Astrocyte (in vitro differentiated cells and primary cell): Measurements from ENCODE around the gene GNB1L. TPM values are rescaled to one million over a fixed set of nuclear protein-coding genes. Genes with fewer than 3 reads are reported as not detected.

Source experiments
- DNase-seq: peaks from one replicate; pipeline ENCODE4 v3.0.0-alpha.2; 2010; ENCODE audit warnings: low read depth
- FAIRE-seq: peaks from 2 replicates; lab custom pipeline; 2011; peaks lifted over from hg19 to GRCh38; lab: Jason Lieb, UNC
- H2AFZ ChIP-seq: 2 replicates; pipeline ENCODE4 v1.6.0; 2012; ENCODE audit warnings: low read depth, low read length, inconsistent platforms
- H3K27ac ChIP-seq: 2 replicates; pipeline ENCODE4 v1.5.1; 2011; ENCODE audit warnings: low read depth, low read length, inconsistent platforms
- H3K27me3 ChIP-seq: 2 replicates; pipeline ENCODE4 v1.6.0; 2011; ENCODE audit warnings: low read length, inconsistent platforms; ENCODE audit not compliant: insufficient read depth
- H3K36me3 ChIP-seq: 2 replicates; pipeline ENCODE4 v1.5.1; 2011; ENCODE audit warnings: low read length, inconsistent platforms; ENCODE audit not compliant: insufficient read depth
- H3K4me1 ChIP-seq: 2 replicates; pipeline ENCODE4 v1.5.1; 2011; ENCODE audit warnings: low read length, inconsistent platforms; ENCODE audit not compliant: insufficient read depth
- H3K4me2 ChIP-seq: 2 replicates; pipeline ENCODE4 v1.6.0; 2012; ENCODE audit warnings: low read length, inconsistent platforms
- H3K4me3 ChIP-seq: 2 replicates; pipeline ENCODE4 v1.5.1; 2011; ENCODE audit warnings: low read depth, mild to moderate bottlenecking, low read length, inconsistent platforms; ENCODE audit not compliant: insufficient read depth
- H3K79me2 ChIP-seq: 2 replicates; pipeline ENCODE4 v1.6.0; 2012; ENCODE audit warnings: mild to moderate bottlenecking, low read length, inconsistent platforms; ENCODE audit not compliant: insufficient read depth
- H3K9ac ChIP-seq: 2 replicates; pipeline ENCODE4 v1.6.0; 2012; ENCODE audit warnings: mild to moderate bottlenecking, low read length, inconsistent platforms
- H3K9me3 ChIP-seq: 2 replicates; pipeline ENCODE4 v1.5.1; 2012; ENCODE audit warnings: low read depth, mild to moderate bottlenecking, low read length, inconsistent platforms; ENCODE audit not compliant: insufficient read depth
- H4K20me1 ChIP-seq: 2 replicates; pipeline ENCODE4 v1.6.0; 2012; ENCODE audit warnings: low read length, inconsistent platforms; ENCODE audit not compliant: insufficient read depth
- H3K27ac Mint-ChIP-seq: one replicate; pipeline ENCODE4 v1.8.0; 2021; ENCODE audit warnings: mild to moderate bottlenecking, mixed read lengths; ENCODE audit not compliant: unreplicated experiment
- H3K27me3 Mint-ChIP-seq: one replicate; pipeline ENCODE4 v1.8.0; 2021; ENCODE audit warnings: low read depth, mixed read lengths; ENCODE audit not compliant: unreplicated experiment
- H3K36me3 Mint-ChIP-seq: one replicate; pipeline ENCODE4 v1.8.0; 2021; ENCODE audit warnings: low read depth, mixed read lengths; ENCODE audit not compliant: unreplicated experiment
- H3K4me1 Mint-ChIP-seq: one replicate; pipeline ENCODE4 v1.8.0; 2021; ENCODE audit warnings: low read depth, mixed read lengths; ENCODE audit not compliant: unreplicated experiment
- H3K4me3 Mint-ChIP-seq: one replicate; pipeline ENCODE4 v1.8.0; 2021; ENCODE audit warnings: mild to moderate bottlenecking, moderate library complexity, mixed read lengths; ENCODE audit not compliant: unreplicated experiment
- H3K9me3 Mint-ChIP-seq: one replicate; pipeline ENCODE4 v1.8.0; 2021; ENCODE audit warnings: mild to moderate bottlenecking, mixed read lengths; ENCODE audit not compliant: unreplicated experiment
- CTCF ChIP-seq: IDR thresholded peaks from 2 replicates; pipeline ENCODE4 v1.5.1; 2011; ENCODE audit warnings: low read depth, mild to moderate bottlenecking, inconsistent platforms, low read length, moderate library complexity; ENCODE audit not compliant: insufficient read depth
- EZH2 ChIP-seq: IDR thresholded peaks from 2 replicates; pipeline ENCODE4 v1.6.1; 2012; ENCODE audit warnings: mild to moderate bottlenecking, low read length, inconsistent platforms; ENCODE audit not compliant: insufficient read depth
- total RNA-seq: library from RNA; stranded (reverse); gene quantifications from 2 replicates; pipeline ENCODE4 v1.2.1, GENCODE V29; 2021

GNB1L gene
- total RNA-seq, 1 donor from 2014 or later, result 14.3 TPM

GRCh38 chr22:19755145-19755710 is 99.4 kb downstream of the GNB1L start:
- Histone ChIP-seq H3K9me3 (no peaks in the 10 kb centered on the region), H3K9ac (no peak overlapping the region), H3K4me3 (no peak overlapping the region), H3K4me2 (peak overlapping the region; percentile 30), H4K20me1 (peaks cover 19% of the 10 kb centered on the region), H2AFZ (no peak overlapping the region), H3K79me2 (no peaks in the 10 kb centered on the region), H3K36me3 (no peaks in the 10 kb centered on the region), H3K27ac (no peak overlapping the region), H3K27me3 (peaks cover 70% of the 10 kb centered on the region), H3K4me1 (peaks cover 14% of the 10 kb centered on the region)
- H3K27ac Mint-ChIP-seq, result no peak overlapping the region
- H3K27me3 Mint-ChIP-seq, result peaks cover 59% of the 10 kb centered on the region
- no peak overlapping the region for H3K4me3 Mint-ChIP-seq
- H3K4me1 Mint-ChIP-seq, result peaks cover 5% of the 10 kb centered on the region
- peaks cover 2% of the 10 kb centered on the region for H3K36me3 Mint-ChIP-seq
- TF ChIP-seq CTCF, result no peak
- TF ChIP-seq EZH2, result peak; percentile 97
- FAIRE-seq (no peak), DNase-seq (no peak)
- peaks cover 6% of the 10 kb centered on the region for H3K9me3 Mint-ChIP-seq

GRCh38 chr22:19754701-19755144 is 100.0 kb downstream of the GNB1L start:
- H3K4me3 Mint-ChIP-seq, result no peak overlapping the region

More at GRCh38 chr22:19754701-19755144, 100.0 kb downstream of the GNB1L start:
- H3K27me3 ChIP-seq, result peaks cover 65% of the 10 kb centered on the region
- no peak overlapping the region for H3K9ac ChIP-seq
- Mint-ChIP-seq H3K4me1 (no peaks in the 10 kb centered on the region), H3K27me3 (peaks cover 54% of the 10 kb centered on the region), H3K27ac (no peak overlapping the region), H3K9me3 (peaks cover 2% of the 10 kb centered on the region), H3K36me3 (no peaks in the 10 kb centered on the region)
- H3K79me2 ChIP-seq, result no peaks in the 10 kb centered on the region
- no peak overlapping the region for H2AFZ ChIP-seq
- TF ChIP-seq CTCF (no peak), EZH2 (no peak)
- DNase-seq, result no peak
- FAIRE-seq, result no peak
- H3K4me3 ChIP-seq, result no peak overlapping the region
- no peak overlapping the region for H3K27ac ChIP-seq
- H3K9me3 ChIP-seq, result no peaks in the 10 kb centered on the region
- peaks cover 14% of the 10 kb centered on the region for H4K20me1 ChIP-seq
- peaks cover 14% of the 10 kb centered on the region for H3K4me1 ChIP-seq
- H3K36me3 ChIP-seq, result no peaks in the 10 kb centered on the region
- no peak overlapping the region for H3K4me2 ChIP-seq
